NCI-H345 (cell line): ENCODE measurements around the gene HABP4.

Source experiments
- DNase-seq: peaks from one replicate; lab custom pipeline; 2025; lab: John Stamatoyannopoulos, UW

HABP4 gene

DNA sequence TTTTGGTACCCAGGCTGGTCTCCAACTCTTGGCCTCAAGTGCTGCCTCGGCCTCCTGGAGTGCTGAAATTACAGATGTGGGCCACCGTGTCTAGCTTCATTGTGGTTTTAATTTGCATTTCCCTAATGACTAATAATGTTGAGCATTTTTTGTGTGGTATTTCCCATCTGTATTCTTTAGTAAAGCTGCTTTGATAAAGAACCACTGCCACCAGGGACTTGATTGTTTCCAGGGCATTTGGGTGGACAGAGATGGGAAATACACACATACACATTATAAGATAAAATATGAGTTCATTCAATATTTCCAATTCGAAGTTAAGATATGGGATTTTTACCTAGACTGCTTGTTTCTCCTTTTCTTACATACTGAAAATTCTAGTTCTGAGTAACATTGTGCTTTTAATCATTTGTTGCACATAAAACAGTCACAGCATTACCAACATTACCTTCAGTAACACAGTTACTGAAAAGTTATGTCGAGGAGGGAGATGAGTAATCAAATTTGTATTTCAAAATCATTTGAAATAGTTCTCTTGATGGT, 28.9 kb downstream of the HABP4 start:
- DNase-seq: no peak

DNA sequence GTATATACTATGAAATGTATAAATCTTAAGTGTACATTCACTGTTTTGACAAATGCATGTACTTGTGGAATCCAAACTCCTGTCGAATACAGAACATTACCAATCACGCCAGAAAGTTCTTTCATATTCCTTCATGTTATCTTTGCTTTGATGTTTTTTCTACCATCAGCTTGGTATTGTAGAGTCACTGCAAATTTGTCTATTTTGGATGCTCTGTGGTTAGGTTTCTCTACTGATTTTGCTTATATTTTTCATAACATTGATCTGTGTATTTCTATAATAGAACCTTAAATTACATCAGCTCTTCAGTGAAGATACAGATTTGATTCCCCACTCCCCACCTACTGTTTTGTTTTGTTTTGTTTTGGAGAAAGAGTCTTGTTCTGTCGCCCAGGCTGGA, 30.8 kb downstream of the HABP4 start:
- DNase-seq: no peak

GRCh38 chr9:96482476-96482875, 32.5 kb downstream of the HABP4 start:
- DNase-seq: no peak

GRCh38 chr9:96483197-96483596, 33.2 kb downstream of the HABP4 start:
- no peak for DNase-seq

- no peak for DNase-seq
These were observed 33.9 kb downstream of the HABP4 start for GRCh38 chr9:96483733-96484390.

DNA sequence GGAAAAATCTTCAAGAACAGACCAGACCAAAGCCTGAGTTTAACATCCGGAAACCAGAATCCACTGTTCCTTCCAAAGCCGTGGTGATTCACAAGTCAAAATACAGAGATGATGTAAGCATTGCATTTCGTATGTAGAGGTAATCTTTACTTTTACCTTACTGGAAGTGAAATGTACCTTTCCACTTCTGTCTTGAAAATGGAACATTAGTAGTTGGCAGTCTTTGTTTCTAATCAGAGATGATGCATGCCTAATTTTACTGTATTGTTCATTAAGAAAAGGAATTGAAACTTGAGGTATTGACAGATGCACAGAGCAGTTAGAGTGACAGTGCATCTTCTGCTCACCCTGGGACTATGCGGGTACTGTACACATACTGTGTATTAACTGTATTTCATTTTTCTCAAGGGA, 34.6 kb downstream of the HABP4 start:
- no peak for DNase-seq

DNA sequence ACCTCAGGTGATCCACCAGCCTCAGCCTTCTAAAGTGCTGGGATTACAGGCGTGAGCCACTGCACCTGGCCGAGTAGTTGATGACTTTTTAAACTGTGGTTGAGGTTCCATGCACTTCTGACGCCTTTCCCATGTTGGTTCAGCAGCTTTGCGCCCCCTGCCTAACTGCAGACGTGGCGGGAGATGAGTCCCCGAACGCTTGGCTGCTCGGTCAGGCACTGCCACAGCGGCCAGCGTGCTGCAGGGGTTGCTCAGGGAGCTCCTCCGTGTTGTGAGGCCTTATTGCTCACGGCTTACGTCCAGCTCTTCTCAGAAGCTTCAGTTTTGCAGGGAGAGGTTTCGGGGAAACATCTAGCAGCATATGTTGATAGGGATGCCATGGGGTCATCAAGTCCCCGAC, 35.3 kb downstream of the HABP4 start:
- DNase-seq: no peak

GRCh38 chr9:96486386-96487028, 36.5 kb downstream of the HABP4 start:
- DNase-seq: no peak

GRCh38 chr9:96487029-96487396, 37.0 kb downstream of the HABP4 start:
- no peak for DNase-seq

DNA sequence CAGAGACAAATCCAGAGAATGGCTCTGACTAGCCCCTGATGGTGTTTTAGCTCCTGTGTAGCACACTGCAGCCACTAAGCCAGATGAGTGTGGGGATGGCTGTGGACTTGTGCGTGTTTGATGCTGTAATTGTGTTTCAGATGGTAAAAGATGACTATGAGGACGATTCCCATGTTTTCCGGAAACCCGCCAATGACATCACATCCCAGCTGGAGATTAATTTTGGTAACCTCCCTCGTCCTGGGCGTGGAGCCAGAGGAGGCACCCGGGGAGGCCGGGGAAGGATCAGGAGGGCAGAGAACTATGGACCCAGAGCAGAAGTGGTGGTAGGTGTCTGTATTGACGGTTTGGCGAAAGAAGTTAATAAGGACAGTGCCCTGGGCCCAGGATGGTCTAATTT, 38.0 kb downstream of the HABP4 start:
- no peak for DNase-seq

- DNase-seq: no peak
These were observed 39.6 kb downstream of the HABP4 start for GRCh38 chr9:96489482-96489979.

DNA sequence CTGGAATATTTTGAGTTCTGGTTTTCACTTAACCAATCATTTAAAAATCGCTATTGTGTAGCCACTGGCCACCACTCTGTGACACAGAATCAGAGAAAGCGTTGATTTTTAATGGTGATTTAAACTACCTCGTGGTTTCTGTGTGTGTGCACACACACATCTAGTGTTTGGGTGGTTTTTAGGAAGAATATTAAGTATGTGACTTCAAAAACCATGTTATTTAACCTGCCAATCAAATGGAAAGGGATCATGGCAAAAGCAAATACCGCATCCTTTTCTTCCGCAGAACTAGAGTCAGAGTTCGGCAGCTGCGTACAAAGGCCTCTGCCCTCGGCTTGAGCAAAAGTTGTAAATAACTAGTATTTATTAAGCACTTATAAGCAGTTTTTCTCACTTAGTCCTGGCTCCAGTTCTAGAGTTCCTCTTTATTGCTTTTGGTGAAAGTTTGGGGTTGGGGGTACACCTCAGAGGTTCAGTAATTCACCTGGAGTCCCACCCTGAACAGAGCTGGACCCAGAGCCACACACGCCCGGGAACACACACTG, 40.6 kb downstream of the HABP4 start:
- no peak for DNase-seq

- DNase-seq: no peak
These were observed 41.3 kb downstream of the HABP4 start for GRCh38 chr9:96491079-96491879.

- no peak for DNase-seq
These were observed 42.0 kb downstream of the HABP4 start for GRCh38 chr9:96491880-96492525.

DNA sequence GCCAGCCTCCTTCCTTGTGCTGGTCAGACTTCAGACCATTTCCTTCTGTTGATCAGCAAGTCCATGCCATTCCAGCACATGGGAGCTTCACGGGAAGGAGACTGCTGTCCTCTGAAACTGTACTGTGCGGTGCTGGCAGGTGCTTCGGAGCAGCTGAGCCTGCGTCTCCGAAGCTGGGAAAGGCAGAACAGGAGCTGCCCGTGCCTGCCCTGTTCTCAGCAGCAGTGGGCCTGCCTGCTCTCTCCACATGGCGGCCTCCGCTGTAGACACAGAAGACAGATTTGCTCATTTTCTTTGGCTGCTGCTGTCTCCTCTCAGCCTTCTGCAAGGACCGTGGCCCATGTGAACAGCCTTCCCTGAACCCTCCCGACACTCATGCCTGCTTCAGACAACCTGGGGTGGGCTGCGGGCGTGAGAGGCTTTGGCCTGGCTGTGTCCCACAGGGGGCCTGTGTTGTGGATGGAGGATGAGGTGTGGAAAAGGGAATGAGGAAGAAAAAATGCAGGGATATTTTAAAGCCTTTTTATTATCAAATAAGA, 43.1 kb downstream of the HABP4 start:
- no peak for DNase-seq

GRCh38 chr9:96493757-96494156, 43.8 kb downstream of the HABP4 start:
- no peak for DNase-seq

DNA sequence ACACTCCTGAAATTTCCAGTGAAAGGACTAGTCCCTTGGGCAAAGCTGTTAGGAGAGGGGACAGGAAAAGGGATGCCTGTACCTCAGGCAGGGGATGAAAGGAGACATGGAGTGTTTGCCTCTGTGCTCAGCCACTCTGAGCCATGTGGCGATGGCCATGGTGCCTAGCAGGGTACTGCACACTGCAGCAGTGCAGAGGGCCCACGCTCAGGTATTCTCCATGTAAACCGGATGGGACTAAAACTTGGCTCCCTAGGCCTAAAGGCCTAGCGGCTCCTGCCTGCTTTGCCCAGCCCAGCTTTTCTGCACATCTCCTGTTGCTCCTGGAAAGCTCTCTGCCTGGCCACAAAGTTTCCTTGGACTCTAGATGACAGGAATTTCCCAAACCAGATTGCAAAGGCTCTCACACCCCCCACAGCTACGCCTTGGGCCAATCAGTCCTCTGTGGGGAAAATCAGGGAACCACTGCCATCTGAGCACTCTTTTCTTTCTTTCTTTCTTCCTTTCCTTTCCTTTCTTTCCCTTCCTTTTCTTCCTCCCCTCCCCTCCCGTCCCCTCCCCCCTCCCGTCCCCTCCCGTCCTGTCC, 44.3 kb downstream of the HABP4 start:
- DNase-seq: no peak

DNA sequence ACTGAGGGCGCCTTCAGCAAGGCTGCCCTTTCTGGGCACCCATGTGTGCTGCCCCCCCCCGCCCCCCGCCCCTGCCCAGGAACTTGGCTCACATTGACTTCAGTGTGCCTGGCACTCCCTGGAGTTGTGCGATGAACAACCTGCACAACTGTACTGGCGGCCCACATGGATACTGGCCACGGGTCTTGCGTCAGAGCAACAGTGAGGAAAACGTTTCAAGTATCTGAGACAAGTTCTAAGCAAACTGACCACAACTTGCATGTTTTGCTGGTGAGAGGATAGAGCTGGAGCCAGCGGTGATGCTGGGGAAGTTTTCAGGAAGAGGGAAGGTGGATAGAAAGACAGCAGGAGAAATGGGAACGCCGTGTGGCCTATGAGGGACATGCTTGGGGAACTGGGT, 45.4 kb downstream of the HABP4 start:
- no peak for DNase-seq

- DNase-seq: no peak
These were observed 46.6 kb downstream of the HABP4 start for GRCh38 chr9:96496368-96497116.

GRCh38 chr9:96497117-96497399, 47.1 kb downstream of the HABP4 start:
- DNase-seq: no peak

GRCh38 chr9:96498796-96499195, 48.8 kb downstream of the HABP4 start:
- DNase-seq: no peak
